ENCODE measurements around the gene CCM2.

The CCM2 gene

GRCh38 chr7:45125193-45125904 is 125.3 kb downstream of the CCM2 start:
- H3K27ac Mint-ChIP-seq = peak overlapping the region; percentile 17
- no peaks in the 10 kb centered on the region for H3K36me3 Mint-ChIP-seq (ENCODE audit: low read depth)
- H3K9me3 Mint-ChIP-seq = no peaks in the 10 kb centered on the region
- H3K4me3 Mint-ChIP-seq = no peak overlapping the region
- H3K27me3 Mint-ChIP-seq (ENCODE audit: low read depth) = no peaks in the 10 kb centered on the region
- peaks cover 15% of the 10 kb centered on the region for H3K4me1 Mint-ChIP-seq (ENCODE audit: low read depth)
- DNase-seq (ENCODE audit: low spot score) = no peak

Data from T-helper 2 cell treated with Interferon-gamma antibody and Interleukin-4, amounts not matched to agents 5 μg/mL and 100 μg/mL, for 36 hours (primary cell).